Activated CD4-positive, alpha-beta memory T cell treated with anti-CD3 and anti-CD28 coated beads, Interleukin-2, amount 10 ng/mL, durations not matched to agents 7 days and 5 days (primary cell): ENCODE results near the gene RILP. TPM values are rescaled to one million over a fixed set of nuclear protein-coding genes. Genes with fewer than 3 reads are reported as not detected.

ENCODE experiments used
- CTCF ChIA-PET: fragments of 350-600 bp; sonication (Branson Sonifier 250); formaldehyde crosslinking; loops from one replicate; lab custom pipeline; 2021; ENCODE audit warnings: antibody characterized with exemption, inconsistent platforms; lab: Charles Lee
- POLR2A ChIA-PET: fragments of 350-600 bp; sonication (Branson Sonifier 250); formaldehyde crosslinking; loops from one replicate; lab custom pipeline; 2021; ENCODE audit warnings: antibody characterized with exemption; lab: Charles Lee
- DNase-seq: peaks from one replicate; pipeline ENCODE4 v3.0.0-alpha.2; 2020
- H3K27ac Mint-ChIP-seq: one replicate; pipeline ENCODE4 v1.8.0; 2021; ENCODE audit warnings: mild to moderate bottlenecking, mixed read lengths
- H3K27me3 Mint-ChIP-seq: one replicate; pipeline ENCODE4 v1.8.0; 2021; ENCODE audit warnings: mixed read lengths
- H3K36me3 Mint-ChIP-seq: one replicate; pipeline ENCODE4 v1.8.0; 2021; ENCODE audit warnings: low read depth, mixed read lengths
- H3K4me1 Mint-ChIP-seq: one replicate; pipeline ENCODE4 v1.8.0; 2021; ENCODE audit warnings: mixed read lengths
- H3K4me3 Mint-ChIP-seq: one replicate; pipeline ENCODE4 v1.8.0; 2021; ENCODE audit warnings: mild to moderate bottlenecking, mixed read lengths
- H3K9me3 Mint-ChIP-seq: one replicate; pipeline ENCODE4 v1.8.0; 2021; ENCODE audit warnings: mixed read lengths
- total RNA-seq, 2 experiments: library from RNA; stranded (reverse); gene quantifications; one replicate each; pipeline ENCODE4 v1.2.3, GENCODE V29; 2021

The RILP gene
- total RNA-seq, 2 experiments from 2014 or later = 7.5 to 8.7 TPM

DNA sequence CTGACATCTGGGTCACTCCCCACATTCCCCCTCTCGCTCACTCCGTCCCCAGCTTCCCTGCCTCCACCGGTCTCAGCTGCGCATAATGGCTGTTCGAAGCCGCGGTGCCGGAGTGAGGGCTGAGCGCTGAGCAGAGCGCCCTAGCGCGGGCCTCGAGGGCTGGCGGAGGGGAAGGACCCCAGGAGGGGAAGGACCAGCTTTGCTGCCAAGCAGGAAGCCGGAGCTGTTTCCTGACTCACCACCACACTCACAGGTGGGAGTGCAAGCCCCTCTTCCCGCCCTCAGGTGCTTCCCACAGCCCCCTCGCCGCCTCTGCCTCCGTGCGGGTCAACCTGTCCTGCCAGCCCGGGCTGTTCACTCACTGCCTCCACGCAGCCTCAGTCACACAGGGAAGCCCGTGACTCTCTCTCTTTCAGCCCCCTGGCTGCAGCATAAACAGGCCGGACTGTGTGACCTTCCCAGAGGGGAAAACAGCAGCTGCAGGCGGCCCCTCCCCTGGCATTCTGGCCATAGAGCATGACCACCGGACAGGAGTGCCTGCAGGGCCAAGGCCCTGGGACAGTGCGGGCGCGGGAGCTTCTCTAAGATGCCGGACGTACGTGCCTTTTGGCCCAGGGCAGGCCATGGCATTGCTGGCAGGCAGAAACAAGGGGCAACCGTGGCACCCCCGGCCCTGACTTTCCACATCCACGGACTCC is 44.7 kb downstream of the RILP start:
- no peaks in the 10 kb centered on the region for H3K36me3 Mint-ChIP-seq
- peaks cover 11% of the 10 kb centered on the region for H3K4me1 Mint-ChIP-seq
- CTCF ChIA-PET = no interaction called here
- no peak overlapping the region for H3K27ac Mint-ChIP-seq
- H3K4me3 Mint-ChIP-seq = no peak overlapping the region
- POLR2A ChIA-PET = interaction anchor here (0.6 kb wide), 1 partner anchor 34 kb away, joined by 3 read pairs; no protein-coding TSS in a partner anchor
- peaks cover 5% of the 10 kb centered on the region for H3K9me3 Mint-ChIP-seq
- H3K27me3 Mint-ChIP-seq = no peaks in the 10 kb centered on the region
- DNase-seq = no peak

- no peak overlapping the region for H3K27ac Mint-ChIP-seq
- H3K4me1 Mint-ChIP-seq = no peaks in the 10 kb centered on the region
- peaks cover 5% of the 10 kb centered on the region for H3K9me3 Mint-ChIP-seq
- H3K36me3 Mint-ChIP-seq = no peaks in the 10 kb centered on the region
- no peaks in the 10 kb centered on the region for H3K27me3 Mint-ChIP-seq
- no peak overlapping the region for H3K4me3 Mint-ChIP-seq
- DNase-seq = no peak
- ChIA-PET CTCF (no interaction called here), POLR2A (no interaction called here)
Observed at GRCh38 chr17:1601571-1601970, 48.1 kb downstream of the RILP start.

DNA sequence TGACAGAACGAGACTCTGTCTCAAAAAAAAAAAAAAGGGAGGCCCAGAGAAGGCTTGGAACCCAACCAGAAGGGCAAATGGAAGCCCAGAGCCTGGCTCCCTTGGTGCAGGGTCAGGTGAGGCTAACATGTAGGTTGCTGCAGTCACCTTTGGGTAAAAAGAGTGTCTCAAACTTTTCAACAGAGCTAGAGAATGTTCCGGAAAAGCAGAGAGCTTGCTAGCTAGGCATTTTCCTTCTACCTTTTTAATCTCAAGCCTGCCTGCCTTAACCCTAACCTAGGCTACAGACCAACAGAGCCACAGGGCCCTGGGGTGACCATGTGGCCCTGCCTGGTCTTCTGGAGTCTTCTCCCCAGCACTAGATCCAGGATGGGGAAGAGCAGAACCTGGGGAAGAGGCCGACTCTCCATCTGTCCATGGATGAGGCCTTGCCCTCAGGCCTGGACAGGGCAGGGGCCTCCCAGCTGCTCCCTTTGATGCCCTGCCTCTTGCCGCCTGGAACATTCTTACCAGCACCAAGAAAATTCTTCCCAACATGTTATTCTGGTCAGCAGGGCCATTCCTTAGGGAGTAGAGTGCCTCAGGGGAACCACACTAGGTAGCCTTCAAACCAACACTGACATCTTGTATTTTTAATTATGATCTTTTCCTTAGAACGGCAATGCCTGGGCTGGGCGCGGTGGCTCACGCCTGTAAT is 51.1 kb downstream of the RILP start:
- Mint-ChIP-seq H3K4me1 (no peaks in the 10 kb centered on the region), H3K27me3 (no peaks in the 10 kb centered on the region), H3K27ac (no peak overlapping the region), H3K36me3 (no peaks in the 10 kb centered on the region), H3K9me3 (peaks cover 5% of the 10 kb centered on the region), H3K4me3 (no peak overlapping the region)
- POLR2A ChIA-PET = no interaction called here
- no peak for DNase-seq
- CTCF ChIA-PET = no interaction called here

DNA sequence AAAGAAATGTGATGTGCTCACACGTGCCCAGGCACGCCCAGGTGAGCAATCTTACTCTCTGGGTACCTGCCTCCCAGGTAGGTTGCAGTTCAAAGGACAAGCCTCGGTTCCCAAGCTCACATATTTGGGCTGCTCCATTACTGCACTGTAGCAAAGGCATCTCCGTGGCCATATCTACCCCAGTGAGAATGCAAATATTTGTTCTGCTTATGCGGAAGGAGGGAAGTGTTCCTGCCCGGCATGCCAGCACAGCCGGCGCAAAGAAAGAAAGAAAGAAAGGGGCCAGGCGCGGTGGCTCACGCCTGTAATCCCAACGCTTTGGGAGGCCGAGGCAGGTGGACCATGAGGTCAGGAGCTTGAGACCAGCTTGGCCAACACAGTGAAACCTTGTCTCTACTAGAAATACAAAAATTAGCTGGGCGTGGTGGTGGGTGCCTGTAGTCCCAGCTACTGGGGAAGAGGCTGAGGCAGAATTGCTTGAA is 51.8 kb downstream of the RILP start:
- Mint-ChIP-seq H3K27ac (no peak overlapping the region), H3K9me3 (peaks cover 5% of the 10 kb centered on the region), H3K4me1 (no peaks in the 10 kb centered on the region), H3K36me3 (no peaks in the 10 kb centered on the region), H3K27me3 (no peaks in the 10 kb centered on the region), H3K4me3 (no peak overlapping the region)
- POLR2A ChIA-PET = no interaction called here
- CTCF ChIA-PET = no interaction called here
- DNase-seq = no peak

Other genes with a start within 250 kb of the RILP start
- gene YWHAE, start 249.6 kb downstream of the RILP start, total RNA-seq = 100 to 1,000 TPM; 352 to 374 TPM
- 10 to 100 TPM; 19.9 to 21.9 TPM for gene CRK, start 193.6 kb downstream of the RILP start, total RNA-seq
- gene MYO1C, start 157.2 kb downstream of the RILP start, total RNA-seq = 10 to 100 TPM; 59.3 to 64.8 TPM
- 10 to 100 TPM; 52.4 to 58.1 TPM for gene INPP5K, start 133.3 kb downstream of the RILP start, total RNA-seq
- gene PITPNA, start 87.1 kb downstream of the RILP start, total RNA-seq = 10 to 100 TPM; 46.4 to 47.8 TPM
- gene SLC43A2, start 21.0 kb downstream of the RILP start, total RNA-seq = under 1 TPM; 0.73 to 0.85 TPM
- gene SCARF1, start 4.1 kb downstream of the RILP start, total RNA-seq = 1 to 10 TPM; 2.8 to 3.2 TPM
- gene PRPF8, start 35.0 kb upstream of the RILP start, total RNA-seq = 100 to 1,000 TPM; 264 to 267 TPM
- gene TLCD2, start 60.5 kb upstream of the RILP start, total RNA-seq = under 1 TPM; 0.65 to 0.75 TPM
- gene WDR81, start 74.8 kb upstream of the RILP start, total RNA-seq = 10 to 100 TPM; 33.3 to 35.1 TPM
- gene SERPINF2, start 93.0 kb upstream of the RILP start, total RNA-seq = under 1 TPM; 0.23 to 0.55 TPM
- gene SERPINF1, start 112.2 kb upstream of the RILP start, total RNA-seq = not detected
- gene SMYD4, start 180.0 kb upstream of the RILP start, total RNA-seq = 10 to 100 TPM; 27.4 to 29.3 TPM
- gene RPA1, start 180.1 kb upstream of the RILP start, total RNA-seq = 100 to 1,000 TPM; 176 to 186 TPM